HepG2 (cell line): Measurements from ENCODE around the gene ATP6V0A1. TPM values are rescaled to one million over a fixed set of nuclear protein-coding genes. Genes with fewer than 3 reads are reported as not detected.

Experiments used
- BRD4 ChIP-seq: sonication (generic); formaldehyde crosslinking; IDR thresholded peaks from 2 replicates; pipeline ENCODE4 v1.4.0; 2020; ENCODE audit warnings: missing genetic modification reagents
- ELF3 ChIP-seq: IDR thresholded peaks from 2 replicates; pipeline ENCODE4 v1.6.1; 2016; ENCODE audit warnings: missing genetic modification reagents, missing compliant biosample characterization
- PCBP1 ChIP-seq: fragments of 200-400 bp; formaldehyde crosslinking; IDR thresholded peaks from 2 replicates; pipeline ENCODE4 v1.6.1; 2017; ENCODE audit warnings: mild to moderate bottlenecking, low read depth, low read length, borderline replicate concordance
- RBAK ChIP-seq: sonication (generic); formaldehyde crosslinking; IDR thresholded peaks from 2 replicates; pipeline ENCODE4 v1.5.1; 2020; ENCODE audit warnings: mild to moderate bottlenecking, missing genetic modification reagents
- RFX5 ChIP-seq: IDR thresholded peaks from 2 replicates; pipeline ENCODE4 v1.6.1; 2011; ENCODE audit warnings: low read depth, low read length, improper control_type of control experiment
- SSRP1 ChIP-seq: IDR thresholded peaks from 2 replicates; pipeline ENCODE4 v1.6.1; 2016; ENCODE audit warnings: control low read depth
- THAP11 ChIP-seq: IDR thresholded peaks from 2 replicates; pipeline ENCODE4 v1.6.1; 2016; ENCODE audit warnings: missing biosample characterization, missing genetic modification reagents
- ZNF563 ChIP-seq: sonication (generic); formaldehyde crosslinking; IDR thresholded peaks from 2 replicates; pipeline ENCODE4 v1.8.0; 2022; ENCODE audit warnings: mild to moderate bottlenecking, moderate library complexity, missing genetic modification reagents
- ZNF569 ChIP-seq: sonication (generic); formaldehyde crosslinking; IDR thresholded peaks from 2 replicates; pipeline ENCODE4 v1.5.0; 2020; ENCODE audit warnings: mild to moderate bottlenecking, missing genetic modification reagents, moderate library complexity, borderline replicate concordance
- polyA plus RNA-seq, 8 experiments: library from polyadenylated mRNA; depleted of rRNA in 3 of 8; stranded (reverse) in 7 of 8; unstranded in 1 of 8; fragments of >200 nt; fragmentation: Illumina TruSeq in 4 of 8; extraction: Trizol in 4 of 8; gene quantifications; 2 replicates each; pipeline versions ENCODE4 v1.2.1 to v1.2.3, GENCODE V29; 2011 to 2016; ENCODE audit warnings: low read depth in 4 of 8, missing spikeins in 1 of 8, mixed read lengths in 1 of 8; ENCODE audit not compliant: insufficient read depth in 1 of 8
- total RNA-seq, 5 experiments: library from RNA; depleted of rRNA; stranded (reverse); fragments of >200 nt; fragmentation: Illumina TruSeq; extraction: Trizol; gene quantifications; 2 replicates each; pipeline ENCODE4 v1.2.3, GENCODE V29; 2016; ENCODE audit warnings: low read depth in 1 of 5
- TF ChIP-seq, protein P1 (sequence below): sonication (generic); formaldehyde crosslinking; IDR thresholded peaks from 2 replicates; pipeline ENCODE4 v1.4.0; 2020; ENCODE audit warnings: mild to moderate bottlenecking, missing genetic modification reagents
- TF ChIP-seq, protein P2 (sequence below): IDR thresholded peaks from 2 replicates; pipeline ENCODE4 v1.6.1; 2016; ENCODE audit warnings: mild to moderate bottlenecking
- TF ChIP-seq, protein P3 (sequence below): sonication (generic); formaldehyde crosslinking; IDR thresholded peaks from 2 replicates; pipeline ENCODE4 v1.4.0; 2020; ENCODE audit warnings: mild to moderate bottlenecking, missing genetic modification reagents
- TF ChIP-seq, protein P4 (sequence below): sonication (generic); formaldehyde crosslinking; IDR thresholded peaks from 2 replicates; pipeline ENCODE4 v1.4.0; 2020; ENCODE audit warnings: missing genetic modification reagents; ENCODE audit errors: not compliant biosample characterization
- TF ChIP-seq, protein P5 (sequence below): IDR thresholded peaks from 2 replicates; pipeline ENCODE4 v1.6.1; 2012; ENCODE audit warnings: low read length, improper control_type of control experiment

Gene ATP6V0A1
- total and polyA plus RNA-seq, 2 of the 13 experiments (the other 11 are each of a cell fraction or from before 2014, with no cell fraction given), result 27.9 to 54.1 TPM

DNA sequence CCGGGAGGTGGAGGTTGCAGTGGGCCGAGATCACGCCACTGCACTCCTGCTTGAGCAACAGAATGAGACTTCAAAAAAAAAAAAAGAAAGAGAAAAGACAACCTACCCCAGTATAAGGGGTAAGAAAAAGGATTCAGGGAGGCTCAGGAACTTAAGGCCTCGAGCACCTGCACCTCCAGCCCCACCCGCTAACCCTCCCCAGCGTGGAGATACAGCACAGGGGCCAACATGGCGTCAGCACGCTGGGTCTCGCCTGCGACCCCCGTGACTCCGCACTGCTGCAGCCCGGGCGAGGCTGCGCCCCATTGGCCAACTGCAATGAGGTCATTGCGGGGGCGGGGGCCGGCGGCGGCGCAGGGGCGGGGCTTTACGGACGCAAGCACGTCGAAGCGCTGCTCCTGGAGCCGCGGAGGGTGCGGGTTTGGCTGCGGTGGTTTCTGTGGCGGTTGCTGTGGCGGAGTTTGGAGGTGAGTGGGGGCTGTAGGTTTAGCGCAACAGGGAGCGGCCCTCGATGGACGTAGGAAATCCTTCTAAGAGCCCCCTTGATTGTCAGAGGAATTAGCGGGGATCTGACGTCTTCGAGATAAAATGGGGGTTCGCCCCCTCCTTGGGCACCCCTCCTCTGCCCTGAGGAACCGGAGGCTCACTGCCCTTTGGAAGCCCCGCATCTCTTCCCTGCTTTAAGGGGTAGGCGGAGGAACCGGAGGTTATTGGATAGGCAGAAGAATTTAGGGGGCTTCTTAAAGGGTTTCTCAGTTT lies at the start of gene ATP6V0A1 (continued):
- TF ChIP-seq ZNF563 (CRISPR knock-in tag), result peak; percentile 71; the same call in 1 of the 2 replicates
- no peak for TF ChIP-seq RBAK (CRISPR knock-in tag)
- no peak; the same call in 1 of the 2 replicates for TF ChIP-seq SSRP1 (CRISPR knock-in tag)
- TF ChIP-seq PCBP1, result 0 out of 2 replicates have a peak, but pooled peaks have one; percentile 29
- TF ChIP-seq, protein P1, sequence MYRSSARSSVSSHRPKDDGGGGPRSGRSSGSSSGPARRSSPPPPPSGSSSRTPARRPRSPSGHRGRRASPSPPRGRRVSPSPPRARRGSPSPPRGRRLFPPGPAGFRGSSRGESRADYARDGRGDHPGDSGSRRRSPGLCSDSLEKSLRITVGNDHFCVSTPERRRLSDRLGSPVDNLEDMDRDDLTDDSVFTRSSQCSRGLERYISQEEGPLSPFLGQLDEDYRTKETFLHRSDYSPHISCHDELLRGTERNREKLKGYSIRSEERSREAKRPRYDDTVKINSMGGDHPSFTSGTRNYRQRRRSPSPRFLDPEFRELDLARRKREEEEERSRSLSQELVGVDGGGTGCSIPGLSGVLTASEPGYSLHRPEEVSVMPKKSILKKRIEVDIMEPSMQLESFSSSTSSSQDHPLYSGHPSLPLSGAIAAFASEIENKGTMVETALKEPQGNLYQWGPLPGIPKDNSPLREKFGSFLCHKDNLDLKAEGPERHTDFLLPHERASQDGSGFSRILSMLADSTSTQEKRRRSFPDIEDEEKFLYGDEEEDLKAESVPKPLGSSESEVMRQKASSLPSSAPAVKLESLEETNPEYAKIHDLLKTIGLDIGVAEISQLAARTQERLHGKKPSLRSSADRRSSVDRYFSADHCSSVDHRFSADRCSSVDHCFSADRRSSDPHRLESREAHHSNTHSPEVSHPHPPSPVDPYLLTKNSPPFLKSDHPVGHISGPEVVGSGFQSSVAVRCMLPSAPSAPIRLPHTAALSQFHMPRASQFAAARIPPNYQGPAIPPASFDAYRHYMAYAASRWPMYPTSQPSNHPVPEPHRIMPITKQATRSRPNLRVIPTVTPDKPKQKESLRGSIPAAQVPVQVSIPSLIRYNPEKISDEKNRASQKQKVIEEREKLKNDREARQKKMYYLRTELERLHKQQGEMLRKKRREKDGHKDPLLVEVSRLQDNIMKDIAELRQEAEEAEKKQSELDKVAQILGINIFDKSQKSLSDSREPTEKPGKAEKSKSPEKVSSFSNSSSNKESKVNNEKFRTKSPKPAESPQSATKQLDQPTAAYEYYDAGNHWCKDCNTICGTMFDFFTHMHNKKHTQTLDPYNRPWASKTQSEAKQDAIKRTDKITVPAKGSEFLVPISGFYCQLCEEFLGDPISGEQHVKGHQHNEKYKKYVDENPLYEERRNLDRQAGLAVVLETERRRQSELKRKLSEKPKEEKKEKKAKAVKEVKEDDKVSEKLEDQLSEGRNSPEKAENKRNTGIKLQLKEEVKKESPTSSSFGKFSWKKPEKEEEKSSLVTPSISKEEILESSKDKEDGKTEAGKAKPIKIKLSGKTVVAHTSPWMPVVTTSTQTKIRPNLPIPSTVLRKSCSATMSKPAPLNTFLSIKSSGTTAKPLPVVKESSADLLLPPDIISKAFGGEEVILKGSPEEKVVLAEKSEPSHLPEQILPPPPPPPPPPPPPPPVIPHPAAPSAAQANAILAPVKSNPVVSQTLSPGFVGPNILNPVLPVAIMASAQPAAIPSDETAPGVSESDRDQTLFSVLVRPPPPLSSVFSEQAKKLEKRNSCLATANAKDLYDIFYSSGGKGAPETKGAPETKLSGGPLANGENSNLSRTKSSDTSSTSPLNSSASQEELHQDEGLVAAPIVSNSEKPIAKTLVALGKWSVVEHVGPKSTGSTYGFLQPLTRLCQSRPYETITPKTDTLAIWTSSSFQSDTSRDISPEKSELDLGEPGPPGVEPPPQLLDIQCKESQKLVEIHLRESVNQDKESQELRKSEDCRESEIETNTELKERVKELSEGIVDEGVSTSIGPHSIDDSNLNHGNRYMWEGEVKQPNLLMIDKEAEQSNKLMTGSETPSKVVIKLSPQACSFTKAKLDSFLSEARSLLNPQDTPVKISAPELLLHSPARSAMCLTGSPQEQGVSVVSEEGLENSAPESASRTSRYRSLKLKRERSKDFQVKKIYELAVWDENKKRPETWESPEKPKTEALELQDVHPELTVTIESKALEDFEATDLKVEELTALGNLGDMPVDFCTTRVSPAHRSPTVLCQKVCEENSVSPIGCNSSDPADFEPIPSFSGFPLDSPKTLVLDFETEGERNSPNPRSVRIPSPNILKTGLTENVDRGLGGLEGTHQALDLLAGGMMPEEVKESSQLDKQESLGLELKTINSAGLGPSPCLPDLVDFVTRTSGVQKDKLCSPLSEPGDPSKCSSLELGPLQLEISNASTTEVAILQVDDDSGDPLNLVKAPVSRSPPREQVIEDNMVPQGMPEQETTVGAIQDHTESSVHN (CRISPR knock-in tag), result no peak
- TF ChIP-seq ELF3 (CRISPR knock-in tag), result peak; percentile 28
- TF ChIP-seq, protein P2, sequence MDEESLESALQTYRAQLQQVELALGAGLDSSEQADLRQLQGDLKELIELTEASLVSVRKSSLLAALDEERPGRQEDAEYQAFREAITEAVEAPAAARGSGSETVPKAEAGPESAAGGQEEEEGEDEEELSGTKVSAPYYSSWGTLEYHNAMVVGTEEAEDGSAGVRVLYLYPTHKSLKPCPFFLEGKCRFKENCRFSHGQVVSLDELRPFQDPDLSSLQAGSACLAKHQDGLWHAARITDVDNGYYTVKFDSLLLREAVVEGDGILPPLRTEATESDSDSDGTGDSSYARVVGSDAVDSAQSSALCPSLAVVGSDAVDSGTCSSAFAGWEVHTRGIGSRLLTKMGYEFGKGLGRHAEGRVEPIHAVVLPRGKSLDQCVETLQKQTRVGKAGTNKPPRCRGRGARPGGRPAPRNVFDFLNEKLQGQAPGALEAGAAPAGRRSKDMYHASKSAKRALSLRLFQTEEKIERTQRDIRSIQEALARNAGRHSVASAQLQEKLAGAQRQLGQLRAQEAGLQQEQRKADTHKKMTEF (CRISPR knock-in tag), result peak; percentile 53
- TF ChIP-seq ZNF569 (CRISPR knock-in tag), result no peak
- TF ChIP-seq BRD4 (CRISPR knock-in tag), result peak; percentile 95; the same call in 1 of the 2 replicates
- TF ChIP-seq, protein P3, sequence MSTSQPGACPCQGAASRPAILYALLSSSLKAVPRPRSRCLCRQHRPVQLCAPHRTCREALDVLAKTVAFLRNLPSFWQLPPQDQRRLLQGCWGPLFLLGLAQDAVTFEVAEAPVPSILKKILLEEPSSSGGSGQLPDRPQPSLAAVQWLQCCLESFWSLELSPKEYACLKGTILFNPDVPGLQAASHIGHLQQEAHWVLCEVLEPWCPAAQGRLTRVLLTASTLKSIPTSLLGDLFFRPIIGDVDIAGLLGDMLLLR (CRISPR knock-in tag), result no peak
- no peak for TF ChIP-seq RFX5
- TF ChIP-seq THAP11 (CRISPR knock-in tag), result peak; percentile 84
- TF ChIP-seq, protein P4, sequence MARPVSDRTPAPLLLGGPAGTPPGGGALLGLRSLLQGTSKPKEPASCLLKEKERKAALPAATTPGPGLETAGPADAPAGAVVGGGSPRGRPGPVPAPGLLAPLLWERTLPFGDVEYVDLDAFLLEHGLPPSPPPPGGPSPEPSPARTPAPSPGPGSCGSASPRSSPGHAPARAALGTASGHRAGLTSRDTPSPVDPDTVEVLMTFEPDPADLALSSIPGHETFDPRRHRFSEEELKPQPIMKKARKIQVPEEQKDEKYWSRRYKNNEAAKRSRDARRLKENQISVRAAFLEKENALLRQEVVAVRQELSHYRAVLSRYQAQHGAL (CRISPR knock-in tag), result peak; percentile 24
- TF ChIP-seq, protein P5, sequence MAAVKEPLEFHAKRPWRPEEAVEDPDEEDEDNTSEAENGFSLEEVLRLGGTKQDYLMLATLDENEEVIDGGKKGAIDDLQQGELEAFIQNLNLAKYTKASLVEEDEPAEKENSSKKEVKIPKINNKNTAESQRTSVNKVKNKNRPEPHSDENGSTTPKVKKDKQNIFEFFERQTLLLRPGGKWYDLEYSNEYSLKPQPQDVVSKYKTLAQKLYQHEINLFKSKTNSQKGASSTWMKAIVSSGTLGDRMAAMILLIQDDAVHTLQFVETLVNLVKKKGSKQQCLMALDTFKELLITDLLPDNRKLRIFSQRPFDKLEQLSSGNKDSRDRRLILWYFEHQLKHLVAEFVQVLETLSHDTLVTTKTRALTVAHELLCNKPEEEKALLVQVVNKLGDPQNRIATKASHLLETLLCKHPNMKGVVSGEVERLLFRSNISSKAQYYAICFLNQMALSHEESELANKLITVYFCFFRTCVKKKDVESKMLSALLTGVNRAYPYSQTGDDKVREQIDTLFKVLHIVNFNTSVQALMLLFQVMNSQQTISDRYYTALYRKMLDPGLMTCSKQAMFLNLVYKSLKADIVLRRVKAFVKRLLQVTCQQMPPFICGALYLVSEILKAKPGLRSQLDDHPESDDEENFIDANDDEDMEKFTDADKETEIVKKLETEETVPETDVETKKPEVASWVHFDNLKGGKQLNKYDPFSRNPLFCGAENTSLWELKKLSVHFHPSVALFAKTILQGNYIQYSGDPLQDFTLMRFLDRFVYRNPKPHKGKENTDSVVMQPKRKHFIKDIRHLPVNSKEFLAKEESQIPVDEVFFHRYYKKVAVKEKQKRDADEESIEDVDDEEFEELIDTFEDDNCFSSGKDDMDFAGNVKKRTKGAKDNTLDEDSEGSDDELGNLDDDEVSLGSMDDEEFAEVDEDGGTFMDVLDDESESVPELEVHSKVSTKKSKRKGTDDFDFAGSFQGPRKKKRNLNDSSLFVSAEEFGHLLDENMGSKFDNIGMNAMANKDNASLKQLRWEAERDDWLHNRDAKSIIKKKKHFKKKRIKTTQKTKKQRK, result no peak
